HG03354 (cell line): Measurements from ENCODE around the gene SMC1B.
"Not testable (repeated sequence)": the region's sequence is repeated elsewhere in the genome, so short reads cannot be mapped to it uniquely, and the experiment has no call there.

Source experiments
- ATAC-seq: cut with Tn5 transposase; IDR thresholded peaks from one replicate; pipeline ENCODE4 v1.9.1; 2021; ENCODE audit warnings: mild to moderate bottlenecking; ENCODE audit not compliant: unreplicated experiment, poor library complexity, severe bottlenecking

SMC1B gene

DNA sequence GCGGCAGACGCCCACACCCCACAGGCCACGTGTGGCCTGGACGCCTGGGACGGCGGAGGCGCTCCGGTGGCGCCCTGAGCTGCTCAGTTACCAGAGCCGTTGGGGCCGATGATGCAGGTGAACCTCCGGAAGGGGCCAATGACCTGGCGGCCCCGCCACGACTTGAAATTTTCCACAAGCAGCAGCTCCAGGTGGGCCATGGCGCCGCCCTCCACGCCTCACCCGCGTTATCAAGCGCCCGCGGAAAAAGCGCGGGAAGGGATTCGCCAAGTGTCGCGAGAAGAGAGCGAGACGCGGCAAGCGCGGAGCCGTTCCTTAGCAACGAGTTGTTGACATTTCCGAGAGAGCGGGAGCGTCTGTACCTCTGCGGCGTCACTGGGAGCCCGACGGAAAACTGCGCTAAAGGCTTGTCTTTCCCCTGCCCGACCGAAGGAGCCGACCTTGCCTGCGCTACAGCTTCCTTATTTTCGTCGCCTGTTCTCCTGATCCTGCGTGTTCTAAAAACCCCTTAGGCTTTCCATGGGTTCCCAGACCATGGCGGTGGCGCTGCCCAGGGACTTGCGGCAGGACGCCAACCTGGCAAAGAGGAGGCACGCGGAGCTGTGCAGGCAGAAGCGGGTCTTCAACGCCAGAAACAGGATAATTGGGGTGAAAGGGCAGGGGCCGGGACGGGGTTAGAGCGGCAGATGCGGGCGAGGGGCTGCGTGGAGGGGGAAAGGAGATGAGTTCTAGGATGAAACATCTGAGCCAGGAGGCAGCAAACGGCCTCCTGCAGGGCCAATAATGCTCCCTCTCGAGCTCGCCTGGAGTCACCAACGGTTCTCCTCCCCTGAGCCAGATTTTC, at the start of gene SMC1B, which contains the start of gene RIBC2:
Gene SMC1B (minus strand): TSS at position 232 of the 844 bp plus-strand sequence. CDS start 32 bp downstream, at position 200.
Gene RIBC2 (plus strand): TSS at position 326 of the 844 bp plus-strand sequence. CDS start 194 bp downstream, at position 520.
- no peak for ATAC-seq

GRCh38 chr22:45462034-45462655, 48.7 kb upstream of the SMC1B start:
- no peak for ATAC-seq

DNA sequence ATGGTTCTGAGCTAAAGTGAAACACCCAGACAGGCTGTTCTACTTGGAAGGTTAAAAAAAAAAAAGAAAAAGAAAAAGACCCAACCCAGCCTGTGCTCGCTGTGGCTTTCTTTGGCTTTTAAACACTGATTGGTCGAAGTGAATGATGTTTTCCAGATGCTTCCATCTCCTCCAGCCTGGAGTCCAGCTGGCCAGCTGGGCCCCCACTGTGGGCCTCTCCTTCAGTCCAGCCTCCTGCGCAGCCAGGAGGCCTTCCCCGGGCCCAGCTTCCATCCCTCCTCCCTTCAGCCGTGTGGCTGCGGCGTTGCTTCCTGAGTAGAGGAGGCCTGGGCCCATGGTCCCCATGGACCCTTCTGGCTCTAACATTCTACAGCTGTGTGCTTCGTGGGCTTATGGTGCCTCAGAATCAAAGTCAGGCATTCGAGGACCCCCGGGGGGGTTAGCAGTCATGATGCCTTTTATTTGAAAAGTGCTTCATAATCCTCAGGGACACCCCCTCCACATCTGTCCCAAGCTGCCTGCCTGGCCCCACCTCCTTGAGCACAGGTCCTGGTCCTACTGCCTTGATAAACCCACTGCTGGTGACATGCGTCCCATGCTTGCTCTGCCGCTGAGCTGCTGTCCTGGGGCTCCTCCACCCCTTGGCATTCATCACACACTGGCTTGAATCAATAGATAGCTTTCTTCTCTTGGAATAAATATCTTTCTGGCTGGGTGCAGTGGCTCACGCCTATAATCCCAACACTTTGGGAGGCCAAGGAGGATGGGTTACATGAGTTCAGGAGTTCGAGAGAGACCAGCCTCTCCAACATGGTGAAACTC, 47.1 kb upstream of the SMC1B start:
- ATAC-seq: no peak

GRCh38 chr22:45459235-45459634, 45.8 kb upstream of the SMC1B start:
- no peak for ATAC-seq

DNA sequence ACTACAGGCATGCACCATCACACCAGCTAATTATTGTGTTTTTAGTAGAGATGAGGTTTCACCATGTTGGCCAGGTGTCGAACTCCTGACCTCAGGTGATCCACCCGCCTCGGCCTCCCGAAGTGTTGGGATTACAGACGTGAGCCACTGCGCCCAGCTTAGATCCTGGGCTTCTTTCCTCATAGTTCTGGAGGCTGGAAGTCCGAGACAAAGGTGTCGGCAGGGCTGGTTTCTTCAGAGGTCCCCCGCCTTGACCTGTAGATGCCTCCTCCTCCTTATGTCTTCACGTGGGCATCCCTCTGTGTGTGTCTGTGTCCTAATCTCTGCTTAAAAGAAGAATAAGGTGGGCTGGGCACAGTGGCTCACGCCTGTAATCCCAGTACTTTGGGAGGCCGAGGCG, 45.1 kb upstream of the SMC1B start:
- no peak for ATAC-seq

GRCh38 chr22:45456811-45457210, 43.4 kb upstream of the SMC1B start:
- no peak for ATAC-seq

- no peak for ATAC-seq
These were observed 42.2 kb upstream of the SMC1B start for GRCh38 chr22:45455621-45456020.

DNA sequence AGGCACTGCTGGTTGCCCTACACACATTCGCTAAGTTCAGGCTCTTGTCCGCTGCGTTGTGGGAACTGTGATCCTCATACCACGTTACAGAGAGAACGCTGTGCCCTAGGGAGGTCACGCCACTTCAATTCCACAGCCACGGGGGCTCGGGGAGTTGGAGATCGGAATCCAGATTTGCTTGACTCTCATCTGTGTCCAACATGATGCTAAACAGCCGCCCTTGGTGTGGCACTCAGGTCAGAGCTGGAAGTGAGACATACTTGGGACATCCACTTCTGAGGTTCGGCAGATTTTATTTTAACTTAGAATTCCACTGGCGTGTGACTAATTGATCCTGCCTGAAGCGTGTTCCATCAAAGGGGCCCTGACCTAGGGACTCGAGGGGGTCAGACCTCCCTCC, 41.8 kb upstream of the SMC1B start:
- no peak for ATAC-seq

- ATAC-seq: no peak
These were observed 40.9 kb upstream of the SMC1B start for GRCh38 chr22:45454275-45454674.

DNA sequence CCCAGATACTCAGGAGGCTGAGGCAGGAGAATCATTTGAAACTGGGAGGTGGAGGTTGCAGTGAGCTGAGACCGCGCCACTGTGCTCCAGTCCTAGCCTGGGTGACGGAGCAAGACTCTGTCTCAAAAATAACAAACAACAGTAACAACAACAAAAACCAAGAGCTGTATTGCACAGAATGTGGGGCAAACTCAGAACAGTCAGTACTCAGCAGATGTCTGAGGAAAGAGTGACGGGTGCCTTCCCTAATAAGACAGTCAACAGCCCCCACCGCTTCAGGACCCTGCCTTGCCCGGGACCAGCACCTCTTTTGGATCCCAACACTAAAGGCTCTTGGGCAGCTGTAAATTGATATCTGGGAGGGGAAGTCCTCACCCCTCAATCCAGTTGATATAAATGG, 40.4 kb upstream of the SMC1B start:
- ATAC-seq: no peak

- no peak for ATAC-seq
These were observed 39.4 kb upstream of the SMC1B start for GRCh38 chr22:45452565-45453379.

DNA sequence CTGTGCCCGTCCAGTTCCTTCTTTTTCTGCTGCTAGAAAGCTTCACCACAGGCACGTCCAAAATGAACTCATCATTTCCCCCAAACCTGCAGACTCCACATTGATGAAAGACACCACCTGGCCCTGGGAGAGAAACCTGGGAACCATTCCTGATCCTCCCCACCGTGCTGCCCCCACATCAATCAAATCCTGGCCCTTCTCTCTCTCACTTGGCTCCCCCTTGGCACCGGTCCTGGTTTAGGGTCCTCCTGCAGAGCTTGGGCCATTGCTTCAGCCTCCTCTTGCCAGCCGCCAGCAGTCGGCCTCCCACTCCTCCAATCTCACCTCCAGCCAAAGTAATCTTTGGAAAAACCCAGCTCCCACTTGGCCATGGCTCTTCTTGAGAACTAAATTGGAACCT, 38.6 kb upstream of the SMC1B start:
- no peak for ATAC-seq

DNA sequence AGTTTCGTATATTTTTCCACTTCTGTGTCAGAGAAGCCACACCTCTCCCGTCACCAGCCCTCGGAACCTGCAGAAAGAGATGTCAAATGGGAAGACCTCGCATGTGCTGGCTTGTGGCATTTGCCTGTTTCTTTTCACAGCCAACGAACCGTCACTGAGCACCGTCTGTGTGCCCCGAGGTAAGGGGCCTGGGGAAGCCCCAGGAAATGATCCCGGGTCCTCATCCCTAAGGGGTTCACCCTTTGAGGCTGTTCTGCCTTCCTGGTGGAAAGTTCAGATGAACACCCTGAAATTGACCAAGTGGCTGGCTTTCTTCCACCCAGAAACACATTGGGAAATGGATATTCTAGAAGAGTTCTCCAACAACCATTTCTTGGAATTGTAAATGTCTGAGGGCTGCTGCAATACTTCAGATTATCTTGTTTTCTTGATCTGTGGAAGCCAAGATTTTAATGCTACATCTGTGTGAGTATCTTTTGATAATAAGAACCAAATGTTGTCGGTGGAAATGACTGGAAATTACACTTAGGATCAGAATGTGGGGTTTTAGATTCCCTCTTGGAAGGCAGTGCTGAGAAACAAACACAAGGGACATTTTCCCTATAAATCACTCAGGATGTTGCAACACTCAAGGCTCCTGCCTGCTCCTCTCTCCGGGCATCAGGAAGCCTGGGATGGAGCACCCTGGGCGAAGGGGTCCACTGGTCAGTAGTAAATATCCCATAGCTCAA, 37.7 kb upstream of the SMC1B start:
- no peak for ATAC-seq

GRCh38 chr22:45450101-45450785, 36.8 kb upstream of the SMC1B start:
- no peak for ATAC-seq

- ATAC-seq: not testable (repeated sequence)
These were observed 36.0 kb upstream of the SMC1B start for GRCh38 chr22:45449442-45449841.

- ATAC-seq: no peak
These were observed 35.0 kb upstream of the SMC1B start for GRCh38 chr22:45448431-45448830.

- not testable (repeated sequence) for ATAC-seq
These were observed 34.2 kb upstream of the SMC1B start for GRCh38 chr22:45447596-45447995.

DNA sequence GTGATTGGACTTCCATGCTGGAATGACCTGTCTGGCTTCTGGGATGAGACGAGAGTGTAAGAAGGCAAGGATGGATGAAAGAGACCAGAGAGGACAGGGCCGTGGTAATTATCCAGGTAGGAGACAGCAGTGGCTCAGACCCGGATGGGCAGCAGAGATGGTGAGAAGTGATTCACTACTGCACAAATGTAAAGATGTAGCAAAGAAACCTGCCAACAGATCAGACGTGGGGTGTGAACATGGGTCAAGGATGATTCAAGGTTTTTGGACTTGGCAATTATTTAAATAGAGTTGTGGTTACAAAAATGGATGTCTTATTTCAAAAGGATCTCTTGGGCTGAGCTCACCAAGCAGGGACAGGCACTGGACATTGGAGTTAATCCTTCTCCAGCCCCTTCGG, 32.8 kb upstream of the SMC1B start:
- ATAC-seq: no peak
